ENCODE results near the gene GBE1.

Gene GBE1

GRCh38 chr3:81632659-81633058, 128.8 kb downstream of the GBE1 start:
- TF ChIP-seq EZH2phosphoT487 (IDR thresholded peaks at IDR 0.05; ENCODE audit: borderline replicate concordance) (no peak), CTCF (conservative IDR thresholded peaks at IDR 0.05; ENCODE audit: low read length) (no peak)

GRCh38 chr3:81624756-81625155, 136.7 kb downstream of the GBE1 start:
- no peaks in the 10 kb centered on the region for H3K9me3 ChIP-seq (ENCODE audit: insufficient read depth, low read depth, low read length)
- H2AFZ ChIP-seq (ENCODE audit: low read length), result no peak overlapping the region
- peaks cover 10% of the 10 kb centered on the region; the same call in 1 of the 2 replicates for H3K36me3 ChIP-seq (ENCODE audit: insufficient read depth, low read length)
- H3K4me2 ChIP-seq (ENCODE audit: low read depth, low read length, poor library complexity, severe bottlenecking), result no peak overlapping the region
- no peaks in the 10 kb centered on the region for H3K9me2 ChIP-seq (replicated peaks; ENCODE audit: low read depth, low read length)
- H3K79me2 ChIP-seq (ENCODE audit: insufficient read depth, low read length), result no peaks in the 10 kb centered on the region
- H3K27me3 ChIP-seq (ENCODE audit: insufficient read depth, low read length, poor library complexity, severe bottlenecking), result no peaks in the 10 kb centered on the region
- H3F3A ChIP-seq (ENCODE audit: low read depth), result no peaks in the 10 kb centered on the region
- no peak overlapping the region for H3K4me3 ChIP-seq (ENCODE audit: low read length, poor library complexity, severe bottlenecking)
- no peak for TF ChIP-seq CTCF (conservative IDR thresholded peaks at IDR 0.05; ENCODE audit: low read length)
- no peak for TF ChIP-seq EZH2phosphoT487 (IDR thresholded peaks at IDR 0.05; ENCODE audit: borderline replicate concordance)
- no peaks in the 10 kb centered on the region for H3K4me1 ChIP-seq (ENCODE audit: insufficient read depth, low read length, poor library complexity, severe bottlenecking)
- no peaks in the 10 kb centered on the region for H4K20me1 ChIP-seq (ENCODE audit: insufficient read depth, low read length, poor library complexity, severe bottlenecking)
- H3K9ac ChIP-seq (ENCODE audit: low read depth, low read length, poor library complexity, severe bottlenecking), result no peak overlapping the region

More at GRCh38 chr3:81632659-81633058, 128.8 kb downstream of the GBE1 start:
- H3K9me3 ChIP-seq (ENCODE audit: insufficient read depth, low read depth, low read length), result no peaks in the 10 kb centered on the region
- no peaks in the 10 kb centered on the region for H4K20me1 ChIP-seq (ENCODE audit: insufficient read depth, low read length, poor library complexity, severe bottlenecking)
- no peak overlapping the region for H3K4me2 ChIP-seq (ENCODE audit: low read depth, low read length, poor library complexity, severe bottlenecking)
- H3K9ac ChIP-seq (ENCODE audit: low read depth, low read length, poor library complexity, severe bottlenecking), result no peak overlapping the region
- H3K79me2 ChIP-seq (ENCODE audit: insufficient read depth, low read length), result no peaks in the 10 kb centered on the region
- no peaks in the 10 kb centered on the region for H3K4me1 ChIP-seq (ENCODE audit: insufficient read depth, low read length, poor library complexity, severe bottlenecking)
- no peaks in the 10 kb centered on the region for H3K27me3 ChIP-seq (ENCODE audit: insufficient read depth, low read length, poor library complexity, severe bottlenecking)
- no peak overlapping the region for H2AFZ ChIP-seq (ENCODE audit: low read length)
- peaks cover 40% of the 10 kb centered on the region; the same call in 1 of the 2 replicates for H3K36me3 ChIP-seq (ENCODE audit: insufficient read depth, low read length)
- no peak overlapping the region for H3K4me3 ChIP-seq (ENCODE audit: low read length, poor library complexity, severe bottlenecking)
- no peaks in the 10 kb centered on the region for H3F3A ChIP-seq (ENCODE audit: low read depth)
- no peaks in the 10 kb centered on the region for H3K9me2 ChIP-seq (replicated peaks; ENCODE audit: low read depth, low read length)

GRCh38 chr3:81622395-81622794, 139.1 kb downstream of the GBE1 start:
- Histone ChIP-seq H3K9me3 (ENCODE audit: insufficient read depth, low read depth, low read length) (no peaks in the 10 kb centered on the region), H3K4me2 (ENCODE audit: low read depth, low read length, poor library complexity, severe bottlenecking) (no peak overlapping the region), H2AFZ (ENCODE audit: low read length) (no peak overlapping the region), H3K36me3 (ENCODE audit: insufficient read depth, low read length) (peaks cover 8% of the 10 kb centered on the region; the same call in 1 of the 2 replicates), H3K4me1 (ENCODE audit: insufficient read depth, low read length, poor library complexity, severe bottlenecking) (no peaks in the 10 kb centered on the region), H3K4me3 (ENCODE audit: low read length, poor library complexity, severe bottlenecking) (no peak overlapping the region), H3K27me3 (ENCODE audit: insufficient read depth, low read length, poor library complexity, severe bottlenecking) (no peaks in the 10 kb centered on the region), H3K79me2 (ENCODE audit: insufficient read depth, low read length) (no peaks in the 10 kb centered on the region), H4K20me1 (ENCODE audit: insufficient read depth, low read length, poor library complexity, severe bottlenecking) (no peaks in the 10 kb centered on the region), H3F3A (ENCODE audit: low read depth) (no peaks in the 10 kb centered on the region), H3K9me2 (replicated peaks; ENCODE audit: low read depth, low read length) (no peaks in the 10 kb centered on the region), H3K9ac (ENCODE audit: low read depth, low read length, poor library complexity, severe bottlenecking) (no peak overlapping the region)
- TF ChIP-seq CTCF (conservative IDR thresholded peaks at IDR 0.05; ENCODE audit: low read length) (no peak), EZH2phosphoT487 (IDR thresholded peaks at IDR 0.05; ENCODE audit: borderline replicate concordance) (no peak)

Measured in Loucy (cell line).